SK-N-SH treated with all-trans-retinoic acid at 6 μM for 48 hours (cell line): Measurements from ENCODE around the gene MRPL48.

ENCODE experiments used
- CSRNP3 ChIP-seq: fragments of 250-450 bp; sonication (Bioruptor Pico); IDR thresholded peaks from 2 replicates; pipeline ENCODE4 v1.5.1; 2021; ENCODE audit warnings: mild to moderate bottlenecking, moderate library complexity
- ESRRG ChIP-seq: fragments of 250-450 bp; sonication (Bioruptor Pico); IDR thresholded peaks from 2 replicates; pipeline ENCODE4 v1.6.1; 2021; ENCODE audit warnings: mild to moderate bottlenecking
- OSR1 ChIP-seq: fragments of 250-450 bp; sonication (Bioruptor Pico); IDR thresholded peaks from 2 replicates; pipeline ENCODE4 v1.8.0; 2022; ENCODE audit warnings: moderate library complexity, mild to moderate bottlenecking, inconsistent platforms
- RARB ChIP-seq: fragments of 250-450 bp; sonication (Bioruptor Pico); IDR thresholded peaks from 2 replicates; pipeline ENCODE4 v1.8.0; 2021; ENCODE audit warnings: mild to moderate bottlenecking, moderate library complexity
- TCF4 ChIP-seq: fragments of 250-450 bp; sonication (Bioruptor Pico); IDR thresholded peaks from 2 replicates; pipeline ENCODE4 v1.8.0; 2021; ENCODE audit warnings: mild to moderate bottlenecking, moderate library complexity, borderline replicate concordance
- ZC3H10 ChIP-seq: fragments of 250-450 bp; sonication (Bioruptor Pico); IDR thresholded peaks from 2 replicates; pipeline ENCODE4 v1.5.1; 2021; ENCODE audit warnings: mild to moderate bottlenecking, moderate library complexity
- ZFP3 ChIP-seq: fragments of 250-450 bp; sonication (Bioruptor Pico); IDR thresholded peaks from 2 replicates; pipeline ENCODE4 v1.5.0; 2020; ENCODE audit warnings: mild to moderate bottlenecking, moderate library complexity
- ZNF70 ChIP-seq: fragments of 450-650 bp; formaldehyde crosslinking; IDR thresholded peaks from 2 replicates; pipeline ENCODE4 v1.5.0; 2020; ENCODE audit warnings: mild to moderate bottlenecking, moderate library complexity
- ZNF8 ChIP-seq: fragments of 450-650 bp; formaldehyde crosslinking; IDR thresholded peaks from 2 replicates; pipeline ENCODE4 v1.5.0; 2020; ENCODE audit warnings: mild to moderate bottlenecking, moderate library complexity
- TF ChIP-seq, protein P1 (sequence below): fragments of 250-450 bp; sonication (Bioruptor Pico); IDR thresholded peaks from 2 replicates; pipeline ENCODE4 v1.8.0; 2020; ENCODE audit warnings: mild to moderate bottlenecking, moderate library complexity, borderline replicate concordance
- TF ChIP-seq, protein P2 (sequence below): fragments of 250-450 bp; sonication (Bioruptor Pico); IDR thresholded peaks from 2 replicates; pipeline ENCODE4 v1.5.1; 2020; ENCODE audit warnings: low read depth, mild to moderate bottlenecking, moderate library complexity
- TF ChIP-seq, protein P3 (sequence below): fragments of 250-450 bp; sonication (Bioruptor Pico); IDR thresholded peaks from 2 replicates; pipeline ENCODE4 v1.8.0; 2021; ENCODE audit warnings: low read depth, mild to moderate bottlenecking, moderate library complexity, borderline replicate concordance

DNA sequence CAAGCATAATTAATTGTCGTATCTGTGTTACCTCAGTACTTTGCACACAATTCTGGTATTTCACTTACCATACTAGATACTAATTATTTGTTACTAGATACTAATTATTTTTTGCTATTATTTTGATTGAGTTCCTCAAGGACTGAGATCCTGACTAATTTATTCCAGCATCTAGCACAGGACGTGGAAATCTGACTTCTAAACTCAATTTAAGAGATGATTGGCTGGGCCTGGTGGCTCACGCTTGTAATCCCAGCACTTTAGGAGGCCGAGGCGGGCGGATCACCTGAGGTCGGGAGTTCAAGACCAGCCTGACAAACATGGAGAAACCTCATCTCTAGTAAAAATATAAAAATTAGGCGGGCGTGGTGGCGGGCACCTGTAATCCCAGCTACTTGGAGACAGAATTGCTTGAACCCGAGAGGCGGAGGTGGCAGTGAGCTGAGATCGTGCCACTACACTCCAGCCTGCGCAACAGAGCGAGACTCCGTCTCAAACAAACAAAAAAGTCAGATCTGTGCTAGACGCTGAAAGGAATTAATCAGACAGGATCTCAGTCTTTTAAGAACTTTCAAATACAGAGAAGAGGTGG lies 527 bp upstream of the MRPL48 start:
- TF ChIP-seq ZNF70 (CRISPR knock-in tag) (no peak), CSRNP3 (CRISPR knock-in tag) (no peak), RARB (CRISPR knock-in tag) (no peak), ESRRG (CRISPR knock-in tag) (no peak), TCF4 (CRISPR knock-in tag) (no peak), ZNF8 (CRISPR knock-in tag) (no peak), ZC3H10 (CRISPR knock-in tag) (no peak), OSR1 (CRISPR knock-in tag) (no peak), ZFP3 (CRISPR knock-in tag) (no peak)
- TF ChIP-seq, protein P1, sequence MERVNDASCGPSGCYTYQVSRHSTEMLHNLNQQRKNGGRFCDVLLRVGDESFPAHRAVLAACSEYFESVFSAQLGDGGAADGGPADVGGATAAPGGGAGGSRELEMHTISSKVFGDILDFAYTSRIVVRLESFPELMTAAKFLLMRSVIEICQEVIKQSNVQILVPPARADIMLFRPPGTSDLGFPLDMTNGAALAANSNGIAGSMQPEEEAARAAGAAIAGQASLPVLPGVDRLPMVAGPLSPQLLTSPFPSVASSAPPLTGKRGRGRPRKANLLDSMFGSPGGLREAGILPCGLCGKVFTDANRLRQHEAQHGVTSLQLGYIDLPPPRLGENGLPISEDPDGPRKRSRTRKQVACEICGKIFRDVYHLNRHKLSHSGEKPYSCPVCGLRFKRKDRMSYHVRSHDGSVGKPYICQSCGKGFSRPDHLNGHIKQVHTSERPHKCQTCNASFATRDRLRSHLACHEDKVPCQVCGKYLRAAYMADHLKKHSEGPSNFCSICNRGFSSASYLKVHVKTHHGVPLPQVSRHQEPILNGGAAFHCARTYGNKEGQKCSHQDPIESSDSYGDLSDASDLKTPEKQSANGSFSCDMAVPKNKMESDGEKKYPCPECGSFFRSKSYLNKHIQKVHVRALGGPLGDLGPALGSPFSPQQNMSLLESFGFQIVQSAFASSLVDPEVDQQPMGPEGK (CRISPR knock-in tag), result no peak
- TF ChIP-seq, protein P2, sequence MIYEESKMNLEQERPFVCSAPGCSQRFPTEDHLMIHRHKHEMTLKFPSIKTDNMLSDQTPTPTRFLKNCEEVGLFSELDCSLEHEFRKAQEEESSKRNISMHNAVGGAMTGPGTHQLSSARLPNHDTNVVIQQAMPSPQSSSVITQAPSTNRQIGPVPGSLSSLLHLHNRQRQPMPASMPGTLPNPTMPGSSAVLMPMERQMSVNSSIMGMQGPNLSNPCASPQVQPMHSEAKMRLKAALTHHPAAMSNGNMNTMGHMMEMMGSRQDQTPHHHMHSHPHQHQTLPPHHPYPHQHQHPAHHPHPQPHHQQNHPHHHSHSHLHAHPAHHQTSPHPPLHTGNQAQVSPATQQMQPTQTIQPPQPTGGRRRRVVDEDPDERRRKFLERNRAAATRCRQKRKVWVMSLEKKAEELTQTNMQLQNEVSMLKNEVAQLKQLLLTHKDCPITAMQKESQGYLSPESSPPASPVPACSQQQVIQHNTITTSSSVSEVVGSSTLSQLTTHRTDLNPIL, result no peak
- TF ChIP-seq, protein P3, sequence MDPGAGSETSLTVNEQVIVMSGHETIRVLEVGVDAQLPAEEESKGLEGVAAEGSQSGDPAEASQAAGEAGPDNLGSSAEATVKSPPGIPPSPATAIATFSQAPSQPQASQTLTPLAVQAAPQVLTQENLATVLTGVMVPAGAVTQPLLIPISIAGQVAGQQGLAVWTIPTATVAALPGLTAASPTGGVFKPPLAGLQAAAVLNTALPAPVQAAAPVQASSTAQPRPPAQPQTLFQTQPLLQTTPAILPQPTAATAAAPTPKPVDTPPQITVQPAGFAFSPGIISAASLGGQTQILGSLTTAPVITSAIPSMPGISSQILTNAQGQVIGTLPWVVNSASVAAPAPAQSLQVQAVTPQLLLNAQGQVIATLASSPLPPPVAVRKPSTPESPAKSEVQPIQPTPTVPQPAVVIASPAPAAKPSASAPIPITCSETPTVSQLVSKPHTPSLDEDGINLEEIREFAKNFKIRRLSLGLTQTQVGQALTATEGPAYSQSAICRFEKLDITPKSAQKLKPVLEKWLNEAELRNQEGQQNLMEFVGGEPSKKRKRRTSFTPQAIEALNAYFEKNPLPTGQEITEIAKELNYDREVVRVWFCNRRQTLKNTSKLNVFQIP, result no peak
